Measurements from ENCODE around the gene PSME1. TPM values are rescaled to one million over a fixed set of nuclear protein-coding genes. Genes with fewer than 3 reads are reported as not detected.

The PSME1 gene
- total and polyA plus RNA-seq, 2 of the 13 experiments (the other 11 are each of a cell fraction or from before 2014, with no cell fraction given) = 159 to 608 TPM

- TF ChIP-seq SYNCRIP (IDR thresholded peaks at IDR 0.05; ENCODE audit: insufficient read depth, low read depth, low read length) (no peak), NONO (IDR thresholded peaks at IDR 0.05) (no peak), NONO (CRISPR knock-in tag; conservative IDR thresholded peaks at IDR 0.05) (peak; percentile 62; the same call in 1 of the 2 replicates), KLF9 (CRISPR knock-in tag; IDR thresholded peaks at IDR 0.05; ENCODE audit: low read depth) (no peak; the same call in 1 of the 2 replicates), RXRA (CRISPR knock-in tag; IDR thresholded peaks at IDR 0.05) (peak; percentile 48), GATA4 (IDR thresholded peaks at IDR 0.05; ENCODE audit: borderline replicate concordance, low read depth) (no peak), PHB2 (IDR thresholded peaks at IDR 0.05; ENCODE audit: partially characterized antibody) (no peak), ERF (CRISPR knock-in tag; IDR thresholded peaks at IDR 0.05) (peak; percentile 50), TCF12 (IDR thresholded peaks at IDR 0.05) (no peak), TCF12 (CRISPR knock-in tag; IDR thresholded peaks at IDR 0.05) (no peak), ZFAT (CRISPR knock-in tag; conservative IDR thresholded peaks at IDR 0.05) (no peak), GTF2F1 (IDR thresholded peaks at IDR 0.05; ENCODE audit: low read length) (no peak), ASH2L (IDR thresholded peaks at IDR 0.05; ENCODE audit: insufficient read length, low read depth, low read length) (peak; percentile 32), SOX6 (IDR thresholded peaks at IDR 0.05) (no peak), SOX6 (CRISPR knock-in tag; IDR thresholded peaks at IDR 0.05) (peak; percentile 66; the same call in 1 of the 2 replicates), NFE2L1 (CRISPR knock-in tag; IDR thresholded peaks at IDR 0.05; ENCODE audit: borderline replicate concordance) (peak; percentile 47; the same call in 1 of the 2 replicates), SRSF1 (optimal IDR thresholded peaks at IDR 0.05; ENCODE audit: low read depth, low read length) (no peak), YEATS2 (CRISPR knock-in tag; IDR thresholded peaks at IDR 0.05; ENCODE audit: borderline replicate concordance) (peak; percentile 33; the same call in 1 of the 2 replicates), ZMYM3 (CRISPR knock-in tag; IDR thresholded peaks at IDR 0.05) (peak; percentile 46; the same call in 1 of the 2 replicates), MTERF4 (CRISPR knock-in tag; IDR thresholded peaks at IDR 0.05) (0 out of 2 replicates have a peak, but pooled peaks have one; percentile 37), HOXA9 (CRISPR knock-in tag; IDR thresholded peaks at IDR 0.05; ENCODE audit: borderline replicate concordance) (no peak), PPARG (CRISPR knock-in tag; conservative IDR thresholded peaks at IDR 0.05) (peak; percentile 62), IRF9 (CRISPR knock-in tag; IDR thresholded peaks at IDR 0.05; ENCODE audit: borderline replicate concordance) (peak; percentile 58; the same call in 1 of the 2 replicates), SP140L (CRISPR knock-in tag; IDR thresholded peaks at IDR 0.05; ENCODE audit: borderline replicate concordance) (no peak), RCOR2 (CRISPR knock-in tag; IDR thresholded peaks at IDR 0.05) (no peak), ZXDC (CRISPR knock-in tag; IDR thresholded peaks at IDR 0.05) (no peak), MEF2D (CRISPR knock-in tag; IDR thresholded peaks at IDR 0.05) (peak; percentile 99)
These were observed 5.1 kb upstream of the PSME1 start (continued) for GRCh38 chr14:24130717-24131548.

All from HepG2 (cell line).